K562 (cell line): ENCODE results near the gene GET3. TPM values are rescaled to one million over a fixed set of nuclear protein-coding genes. Genes with fewer than 3 reads are reported as not detected.

Source experiments
- ASH1L ChIP-seq: fragments of 450-650 bp; IDR thresholded peaks from 2 replicates; pipeline ENCODE4 v1.6.1; 2018; ENCODE audit warnings: borderline replicate concordance, mild to moderate bottlenecking, low read depth; ENCODE audit not compliant: partially characterized antibody
- GATAD2B ChIP-seq: fragments of 450-650 bp; IDR thresholded peaks from 2 replicates; pipeline ENCODE4 v1.6.1; 2017; ENCODE audit warnings: mild to moderate bottlenecking, borderline replicate concordance
- HDAC6 ChIP-seq: IDR thresholded peaks from 2 replicates; pipeline ENCODE4 v1.6.1; 2012; ENCODE audit warnings: low read depth, mild to moderate bottlenecking, control low read depth, inconsistent platforms, low read length, moderate library complexity
- HSF4 ChIP-seq: fragments of 250-450 bp; sonication (Bioruptor Pico); IDR thresholded peaks from 2 replicates; pipeline ENCODE4 v2.1.2; 2022; ENCODE audit warnings: mild to moderate bottlenecking, moderate library complexity, borderline replicate concordance
- RNF2 ChIP-seq: sonication (generic); IDR thresholded peaks from 2 replicates; pipeline ENCODE4 v1.6.1; 2016
- SAFB2 ChIP-seq: fragments of 200-400 bp; formaldehyde crosslinking; IDR thresholded peaks from 2 replicates; pipeline ENCODE4 v1.6.1; 2018; ENCODE audit warnings: borderline replicate concordance, low read length, low read depth, moderate library complexity; ENCODE audit not compliant: severe bottlenecking
- SMARCE1 ChIP-seq: fragments of 450-650 bp; IDR thresholded peaks from 2 replicates; pipeline ENCODE4 v1.7.1; 2016; ENCODE audit warnings: mild to moderate bottlenecking
- SP1 ChIP-seq: sonication (generic); formaldehyde crosslinking; IDR thresholded peaks from 2 replicates; pipeline ENCODE4 v1.8.1; 2022; ENCODE audit warnings: mild to moderate bottlenecking, missing genetic modification reagents
- TSC22D4 ChIP-seq: fragments of 450-650 bp; IDR thresholded peaks from 2 replicates; pipeline ENCODE4 v1.6.1; 2016; ENCODE audit warnings: missing genetic modification characterization, missing biosample characterization, control low read depth
- ZBTB49 ChIP-seq: sonication (generic); formaldehyde crosslinking; IDR thresholded peaks from 2 replicates; pipeline ENCODE4 v1.8.0; 2022; ENCODE audit warnings: missing genetic modification reagents, mild to moderate bottlenecking, borderline replicate concordance
- ZFX ChIP-seq: sonication (generic); formaldehyde crosslinking; IDR thresholded peaks from 2 replicates; pipeline ENCODE4 v1.8.0; 2022; ENCODE audit warnings: mild to moderate bottlenecking, missing genetic modification reagents, moderate library complexity
- ZNF592 ChIP-seq: fragments of 450-650 bp; IDR thresholded peaks from 2 replicates; pipeline ENCODE4 v1.6.1; 2017; ENCODE audit warnings: antibody characterized with exemption, mild to moderate bottlenecking
- polyA plus RNA-seq, 8 experiments: library from polyadenylated mRNA; depleted of rRNA in 4 of 8; stranded (reverse) in 5 of 8; unstranded in 3 of 8; fragments of >200 nt; fragmentation: Nextera tagmentation in 2 of 8; fragmentation: Illumina TruSeq in 1 of 8; extraction: Ambion mirVana in 2 of 8; extraction: Trizol in 1 of 8; gene quantifications; 2 replicates each; pipeline versions ENCODE4 v1.2.1 to v1.2.3, GENCODE V29; 2011 to 2014; ENCODE audit warnings: inconsistent platforms in 1 of 8, missing spikeins in 1 of 8
- total RNA-seq, 7 experiments: library from RNA; depleted of rRNA in 6 of 7; stranded (reverse); fragments of >200 nt in 6 of 7; fragmentation: Illumina TruSeq in 2 of 7; extraction: Trizol in 2 of 7; gene quantifications; 2 replicates each; pipeline versions ENCODE4 v1.2.1 to v1.2.3, GENCODE V29; 2011 to 2021; ENCODE audit warnings: low replicate concordance in 1 of 7
- TF ChIP-seq, protein P1 (sequence below): fragments of 450-650 bp; IDR thresholded peaks from 2 replicates; pipeline ENCODE4 v1.6.1; 2017; ENCODE audit warnings: mild to moderate bottlenecking, moderate library complexity
- TF ChIP-seq, protein P2 (sequence below): fragments of 250-450 bp; sonication (Bioruptor Pico); IDR thresholded peaks from 2 replicates; pipeline ENCODE4 v1.8.0; 2022; ENCODE audit warnings: moderate library complexity, mild to moderate bottlenecking, inconsistent platforms
- TF ChIP-seq, protein P3 (sequence below): IDR thresholded peaks from 2 replicates; pipeline ENCODE4 v1.6.1; 2011; ENCODE audit warnings: borderline replicate concordance, low read depth, mild to moderate bottlenecking, moderate library complexity, low read length; ENCODE audit not compliant: insufficient read depth, poor library complexity, severe bottlenecking

GET3 gene
- total and polyA plus RNA-seq, 9 of the 15 experiments (the other 6 are each of a cell fraction or from before 2014, with no cell fraction given) = 8.3 to 83.5 (median 51.8) TPM

- no peak for TF ChIP-seq ZBTB49 (CRISPR knock-in tag)
- TF ChIP-seq, protein P1, sequence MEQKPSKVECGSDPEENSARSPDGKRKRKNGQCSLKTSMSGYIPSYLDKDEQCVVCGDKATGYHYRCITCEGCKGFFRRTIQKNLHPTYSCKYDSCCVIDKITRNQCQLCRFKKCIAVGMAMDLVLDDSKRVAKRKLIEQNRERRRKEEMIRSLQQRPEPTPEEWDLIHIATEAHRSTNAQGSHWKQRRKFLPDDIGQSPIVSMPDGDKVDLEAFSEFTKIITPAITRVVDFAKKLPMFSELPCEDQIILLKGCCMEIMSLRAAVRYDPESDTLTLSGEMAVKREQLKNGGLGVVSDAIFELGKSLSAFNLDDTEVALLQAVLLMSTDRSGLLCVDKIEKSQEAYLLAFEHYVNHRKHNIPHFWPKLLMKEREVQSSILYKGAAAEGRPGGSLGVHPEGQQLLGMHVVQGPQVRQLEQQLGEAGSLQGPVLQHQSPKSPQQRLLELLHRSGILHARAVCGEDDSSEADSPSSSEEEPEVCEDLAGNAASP = no peak
- TF ChIP-seq HSF4 = no peak
- no peak for TF ChIP-seq HDAC6
- no peak for TF ChIP-seq SMARCE1
- TF ChIP-seq ZNF592 = peak; percentile 66; the same call in 1 of the 2 replicates
- TF ChIP-seq, protein P2, sequence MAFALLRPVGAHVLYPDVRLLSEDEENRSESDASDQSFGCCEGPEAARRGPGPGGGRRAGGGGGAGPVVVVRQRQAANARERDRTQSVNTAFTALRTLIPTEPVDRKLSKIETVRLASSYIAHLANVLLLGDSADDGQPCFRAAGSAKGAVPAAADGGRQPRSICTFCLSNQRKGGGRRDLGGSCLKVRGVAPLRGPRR = no peak
- TF ChIP-seq SAFB2 = no peak
- TF ChIP-seq, protein P3, sequence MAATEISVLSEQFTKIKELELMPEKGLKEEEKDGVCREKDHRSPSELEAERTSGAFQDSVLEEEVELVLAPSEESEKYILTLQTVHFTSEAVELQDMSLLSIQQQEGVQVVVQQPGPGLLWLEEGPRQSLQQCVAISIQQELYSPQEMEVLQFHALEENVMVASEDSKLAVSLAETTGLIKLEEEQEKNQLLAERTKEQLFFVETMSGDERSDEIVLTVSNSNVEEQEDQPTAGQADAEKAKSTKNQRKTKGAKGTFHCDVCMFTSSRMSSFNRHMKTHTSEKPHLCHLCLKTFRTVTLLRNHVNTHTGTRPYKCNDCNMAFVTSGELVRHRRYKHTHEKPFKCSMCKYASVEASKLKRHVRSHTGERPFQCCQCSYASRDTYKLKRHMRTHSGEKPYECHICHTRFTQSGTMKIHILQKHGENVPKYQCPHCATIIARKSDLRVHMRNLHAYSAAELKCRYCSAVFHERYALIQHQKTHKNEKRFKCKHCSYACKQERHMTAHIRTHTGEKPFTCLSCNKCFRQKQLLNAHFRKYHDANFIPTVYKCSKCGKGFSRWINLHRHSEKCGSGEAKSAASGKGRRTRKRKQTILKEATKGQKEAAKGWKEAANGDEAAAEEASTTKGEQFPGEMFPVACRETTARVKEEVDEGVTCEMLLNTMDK = no peak
- 0 out of 2 replicates have a peak, but pooled peaks have one; percentile 72 for TF ChIP-seq SP1 (CRISPR knock-in tag)
- no peak for TF ChIP-seq TSC22D4 (tag)
- TF ChIP-seq GATAD2B = no peak
- TF ChIP-seq ZFX (CRISPR knock-in tag) = 0 out of 2 replicates have a peak, but pooled peaks have one; percentile 16
- peak; percentile 70; the same call in 1 of the 2 replicates for TF ChIP-seq RNF2
- no peak for TF ChIP-seq ASH1L
Observed at GRCh38 chr19:12792051-12792852, 55.0 kb downstream of the GET3 start (continued).
